ENCODE data around the gene ZKSCAN1.

The ZKSCAN1 gene

DNA sequence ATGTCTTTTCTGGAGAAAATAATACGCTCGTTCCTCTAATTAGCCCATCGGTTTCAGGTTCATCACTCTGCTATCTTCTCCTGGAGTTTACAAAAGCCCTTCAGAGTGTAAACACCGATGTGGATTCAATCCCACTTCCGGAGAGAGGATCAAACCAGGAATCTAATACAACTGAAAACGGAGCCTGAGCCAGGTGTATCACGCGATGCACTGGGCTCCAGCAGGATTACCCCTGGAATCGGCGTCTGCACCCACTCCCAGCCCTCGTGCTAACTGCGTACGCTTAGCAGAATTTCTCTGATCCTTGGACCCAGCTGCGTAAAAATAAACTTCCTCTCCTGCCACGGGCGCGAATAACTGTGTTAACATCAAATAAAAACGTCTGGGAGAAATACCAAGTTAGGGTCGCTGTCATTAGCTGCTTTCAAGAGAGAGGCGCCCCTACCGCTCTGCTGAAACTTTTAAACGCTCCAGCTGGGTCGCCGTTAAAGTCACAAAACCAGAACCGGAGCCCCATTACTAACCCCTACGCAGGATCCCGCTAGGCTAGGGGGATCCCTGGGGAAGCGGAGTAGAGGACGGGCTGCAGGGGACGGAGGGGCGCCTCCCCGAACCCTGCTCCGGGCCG lies 65.6 kb downstream of the ZKSCAN1 start:
- no peak for DNase-seq (ENCODE audit: low spot score)

- peak; percentile 98 for DNase-seq (ENCODE audit: low spot score)
Observed at GRCh38 chr7:100081535-100082102, 66.2 kb downstream of the ZKSCAN1 start, which contains the start of gene ZNF3. ZNF3 (minus strand) TSS chr7:100081723; CDS start chr7:100077357, 4,366 bp downstream.

- no peak for DNase-seq (ENCODE audit: low spot score)
Observed at GRCh38 chr7:100082978-100083377, 67.6 kb downstream of the ZKSCAN1 start.

- no peak for DNase-seq (ENCODE audit: low spot score)
Observed at GRCh38 chr7:100085515-100085914, 70.1 kb downstream of the ZKSCAN1 start.

DNA sequence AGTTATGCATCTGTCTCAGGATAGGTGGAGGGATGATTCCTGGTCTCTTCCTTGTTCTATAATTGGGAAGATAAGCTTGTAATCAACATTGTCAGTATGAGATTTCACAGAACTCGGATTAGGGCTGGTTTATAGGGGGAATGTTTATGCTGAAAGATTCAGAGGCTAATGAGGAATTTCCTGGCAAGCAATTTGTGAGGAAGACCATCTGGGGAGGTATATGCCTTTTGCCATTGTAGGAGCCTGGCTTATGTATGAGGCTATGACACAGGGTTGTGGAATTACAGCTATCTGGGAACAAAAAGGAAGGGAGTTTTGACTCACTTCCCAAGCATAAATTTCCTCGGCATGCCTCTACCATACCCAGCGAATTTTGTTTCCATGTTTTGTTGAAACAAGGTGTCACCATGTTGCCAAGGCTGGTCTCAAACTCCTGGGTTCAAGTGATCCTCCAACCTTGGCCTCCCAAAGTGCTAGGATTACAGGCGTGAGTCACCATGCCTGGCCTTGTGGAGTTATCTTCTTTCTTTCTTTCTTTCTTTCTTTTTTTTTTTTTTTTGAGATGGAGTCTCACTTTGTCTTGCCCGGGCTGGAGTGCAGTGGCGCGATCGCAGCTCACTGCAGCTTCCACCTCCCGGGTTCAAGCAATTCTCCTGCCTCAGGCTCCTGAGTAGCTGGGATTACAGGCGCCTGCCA lies 71.8 kb downstream of the ZKSCAN1 start:
- DNase-seq (ENCODE audit: low spot score), result no peak

DNA sequence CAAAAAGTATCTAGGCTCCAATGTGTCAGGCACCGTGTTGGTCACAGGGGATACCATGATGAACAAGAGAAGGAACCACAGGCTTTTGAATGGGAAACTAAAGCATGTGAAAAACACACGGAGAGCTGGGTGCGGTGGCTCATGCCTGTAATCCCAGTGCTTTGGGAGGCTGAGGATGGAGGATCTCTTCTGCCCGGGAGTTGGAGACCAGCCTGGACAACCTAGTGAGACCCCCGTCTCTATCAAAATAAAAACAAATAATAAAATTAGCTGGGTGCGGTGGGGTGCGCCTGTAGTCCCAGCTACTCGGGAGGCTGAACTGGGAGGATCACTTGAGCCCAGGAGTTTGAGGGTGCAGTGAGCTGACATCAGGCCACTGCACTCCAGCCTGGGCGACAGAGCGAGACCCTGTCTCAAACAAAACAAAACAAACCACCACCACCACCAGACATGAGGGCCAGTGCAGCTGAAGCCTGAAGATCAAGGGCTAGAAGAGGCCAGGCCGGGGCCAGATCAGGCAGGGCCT lies 72.8 kb downstream of the ZKSCAN1 start:
- no peak for DNase-seq (ENCODE audit: low spot score)

DNA sequence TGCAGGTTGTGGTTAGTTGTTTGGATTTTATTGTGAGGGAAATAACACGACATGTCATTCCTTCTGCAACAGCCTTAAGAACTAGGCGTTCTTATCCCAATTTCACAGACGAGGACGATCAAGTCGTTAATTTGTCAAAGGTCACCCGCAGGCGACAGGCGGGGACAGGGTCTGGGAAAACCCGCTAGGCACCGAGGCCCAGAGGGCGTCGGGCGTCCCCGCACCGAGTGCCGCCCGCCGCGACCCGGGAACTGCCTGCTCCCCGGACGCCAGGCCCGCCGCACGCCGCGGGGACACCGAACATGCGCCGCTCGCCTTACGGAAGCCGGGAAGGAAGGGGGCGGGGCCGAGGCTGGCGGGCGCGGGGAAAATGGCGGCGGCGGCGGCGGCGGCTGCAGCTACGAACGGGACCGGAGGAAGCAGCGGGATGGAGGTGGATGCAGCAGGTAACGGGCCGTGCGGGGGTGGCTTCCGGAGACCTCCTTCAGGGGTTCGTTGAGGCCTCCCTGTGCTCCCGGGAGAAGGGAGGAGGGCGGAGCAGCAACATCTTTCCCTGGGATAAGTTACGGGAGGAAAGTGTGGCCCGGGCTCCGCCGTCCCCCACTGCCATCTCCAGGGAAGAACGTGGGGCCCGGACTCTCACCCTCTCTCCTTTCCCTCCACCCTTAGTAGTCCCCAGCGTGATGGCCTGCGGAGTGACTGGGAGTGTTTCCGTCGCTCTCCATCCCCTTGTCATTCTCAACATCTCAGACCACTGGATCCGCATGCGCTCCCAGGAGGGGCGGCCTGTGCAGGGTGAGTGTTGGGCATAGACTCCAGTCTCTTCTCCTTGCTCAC lies 73.4 kb downstream of the ZKSCAN1 start, which contains the start of gene COPS6:
COPS6 (plus strand) TSS at position 349 of the 837 bp plus-strand sequence; CDS start at position 371, 22 bp downstream.
- peak; percentile 81 for DNase-seq (ENCODE audit: low spot score)

DNA sequence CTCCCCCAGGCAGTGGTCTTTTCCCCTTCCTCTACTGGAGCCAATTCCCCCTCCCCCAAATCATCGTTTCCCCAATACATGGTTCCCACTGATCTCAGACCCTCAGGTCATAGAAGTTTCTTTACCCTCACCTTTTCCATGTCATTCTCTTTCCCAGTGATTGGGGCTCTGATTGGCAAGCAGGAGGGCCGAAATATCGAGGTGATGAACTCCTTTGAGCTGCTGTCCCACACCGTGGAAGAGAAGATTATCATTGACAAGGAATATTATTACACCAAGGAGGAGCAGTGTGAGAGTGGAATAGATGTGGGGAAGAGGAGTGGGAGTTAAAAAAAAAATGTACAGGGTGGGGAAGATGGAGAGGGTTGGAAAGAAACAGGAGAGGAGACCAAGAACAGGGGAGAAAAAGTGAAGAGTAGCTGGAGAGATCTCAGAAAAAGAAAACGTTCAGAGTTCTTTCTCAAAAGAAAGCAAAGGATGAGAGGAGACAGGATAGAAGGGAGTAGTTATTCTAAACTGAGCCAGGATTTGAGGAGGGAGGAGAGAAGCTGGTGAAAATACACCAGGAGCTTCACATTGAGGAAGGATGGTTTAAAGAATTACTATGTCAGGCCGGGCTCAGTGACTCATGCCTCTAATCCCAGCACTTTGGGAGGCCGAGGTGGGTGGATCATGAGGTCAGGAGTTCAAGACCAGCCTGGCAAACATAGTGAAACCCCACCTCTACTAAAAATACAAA lies 74.2 kb downstream of the ZKSCAN1 start:
- no peak for DNase-seq (ENCODE audit: low spot score)

GRCh38 chr7:100090527-100091410 lies 75.4 kb downstream of the ZKSCAN1 start:
- DNase-seq (ENCODE audit: low spot score), result no peak

Data from hematopoietic multipotent progenitor cell treated with erythropoietin and hydrocortisone succinate and interleukin-3 and kit ligand, for 17 days (in vitro differentiated cells).